ENCODE results near the gene MKKS.

MKKS gene

DNA sequence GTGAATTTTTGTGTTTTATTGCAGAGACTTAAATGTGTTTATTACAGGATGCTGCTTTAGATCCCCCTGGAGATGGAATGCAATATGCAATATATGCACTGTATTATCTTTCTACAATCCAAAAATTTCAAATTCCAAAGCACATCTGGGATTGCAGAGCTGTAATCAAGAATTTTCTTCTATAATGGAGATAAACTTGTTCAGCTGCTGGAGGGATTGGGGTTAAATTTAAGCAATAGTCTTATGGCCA lies 66.4 kb downstream of the MKKS start:
- no peak for DNase-seq

DNA sequence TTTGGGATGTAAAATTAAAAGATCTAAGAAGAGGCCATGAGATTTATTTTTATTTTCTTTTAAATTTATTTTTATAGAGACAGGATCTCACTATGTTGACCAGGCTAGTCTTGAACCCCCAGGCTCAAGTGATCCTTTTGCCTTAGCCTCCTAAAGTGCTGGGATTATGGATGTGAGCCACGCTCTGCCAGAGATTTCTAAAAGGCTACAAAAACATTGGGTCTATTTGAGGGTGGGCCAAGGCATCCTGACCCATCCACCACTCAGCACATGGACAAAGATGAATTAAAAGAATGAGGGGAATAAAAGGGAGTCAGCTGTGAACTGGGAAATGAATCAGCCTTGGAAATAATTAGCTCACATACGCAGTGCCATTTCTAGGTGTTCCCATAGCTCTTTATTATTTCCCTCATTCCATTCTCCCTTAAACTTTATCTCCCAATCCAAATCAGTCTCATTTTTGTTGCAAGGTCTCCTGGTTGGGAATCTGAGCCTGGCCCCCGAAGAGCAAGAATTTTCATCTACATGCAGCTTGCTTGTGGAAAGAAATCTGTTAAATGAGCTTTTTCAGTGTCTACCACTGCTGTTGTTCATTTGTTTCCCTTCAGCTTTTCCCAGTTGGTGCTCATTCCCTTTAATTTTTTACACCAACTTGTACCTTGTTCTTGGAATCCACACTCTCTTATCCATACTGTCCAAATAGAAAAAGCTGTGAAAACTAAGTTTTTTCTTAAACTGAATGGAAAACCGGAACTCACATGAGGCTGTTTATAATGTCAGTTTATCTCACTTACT lies 66.9 kb downstream of the MKKS start:
- no peak for DNase-seq

DNA sequence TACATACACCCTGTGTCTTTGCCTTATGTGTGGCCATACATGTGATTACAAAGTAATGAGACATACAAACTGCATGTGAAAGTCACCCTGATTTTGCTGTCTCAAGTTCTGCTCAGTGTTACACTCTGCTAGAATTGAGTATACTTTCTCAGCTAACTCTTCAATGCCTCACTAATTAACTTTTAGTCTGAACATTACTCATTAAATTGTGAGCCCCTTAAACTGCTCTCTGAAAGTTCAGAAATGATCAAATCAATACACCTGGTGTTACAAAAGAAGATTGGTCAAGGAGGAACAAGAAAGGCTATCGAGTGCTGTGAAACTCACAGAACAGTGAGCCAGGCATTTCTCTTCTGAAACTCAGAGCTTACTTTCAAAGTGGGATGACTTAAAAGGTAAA lies 71.3 kb downstream of the MKKS start:
- no peak for DNase-seq

DNA sequence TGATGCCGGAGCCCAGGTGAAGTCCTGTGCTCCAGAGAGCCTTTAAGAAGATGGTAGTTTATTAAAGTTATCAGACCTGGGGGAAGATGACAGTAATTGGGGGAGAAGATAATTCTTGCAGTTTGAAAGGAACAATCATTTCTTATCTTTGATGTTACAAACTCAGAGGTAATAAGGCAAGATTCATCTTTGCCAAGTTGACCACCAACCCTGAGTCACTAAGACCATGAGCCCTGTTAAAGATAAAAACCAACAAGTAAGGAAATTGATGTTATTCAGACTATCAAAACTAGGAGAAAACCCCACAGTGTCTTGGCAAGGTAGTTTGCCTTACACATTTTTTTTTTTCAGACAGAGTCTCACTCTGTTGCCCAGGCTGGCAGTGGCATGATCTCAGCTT lies 73.1 kb downstream of the MKKS start:
- DNase-seq, result no peak

DNA sequence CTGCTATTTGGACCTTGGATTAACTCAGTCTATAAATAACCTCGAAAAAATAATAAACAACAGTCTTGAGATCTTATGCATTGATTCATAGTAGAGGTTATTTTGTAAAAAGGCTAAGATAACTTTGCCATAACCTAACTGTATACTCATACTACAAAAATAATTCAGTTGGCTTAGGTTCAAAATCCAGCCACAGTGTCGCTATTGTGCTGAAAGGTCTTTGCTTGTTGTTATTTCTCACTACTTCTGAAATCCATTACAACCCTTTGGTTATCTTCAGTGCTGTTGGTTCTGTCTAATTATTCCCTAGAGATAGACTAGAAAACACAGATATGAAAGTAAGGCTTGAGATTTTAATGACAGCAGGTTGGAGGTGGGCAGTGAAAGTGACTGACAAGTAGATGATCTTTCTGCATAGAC lies 74.4 kb downstream of the MKKS start:
- DNase-seq, result no peak

DNA sequence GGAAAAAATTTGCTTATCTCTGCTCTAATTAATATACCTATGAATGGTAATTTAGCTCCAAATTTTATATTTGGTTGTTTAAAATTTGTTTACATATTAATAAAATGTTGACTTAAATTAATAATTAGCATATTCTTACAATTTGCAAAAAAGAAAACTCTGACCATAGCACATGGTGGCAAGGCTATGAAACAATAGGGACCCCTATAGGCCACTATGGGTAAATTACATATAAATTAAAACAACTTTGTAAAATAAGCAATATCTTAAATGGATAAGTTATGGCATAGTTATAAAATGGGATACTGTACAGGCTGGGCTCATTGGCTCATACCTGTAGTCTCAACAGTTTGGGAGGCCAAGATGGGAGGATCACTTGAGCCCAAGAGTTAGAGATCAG lies 76.0 kb downstream of the MKKS start:
- DNase-seq, result no peak

DNA sequence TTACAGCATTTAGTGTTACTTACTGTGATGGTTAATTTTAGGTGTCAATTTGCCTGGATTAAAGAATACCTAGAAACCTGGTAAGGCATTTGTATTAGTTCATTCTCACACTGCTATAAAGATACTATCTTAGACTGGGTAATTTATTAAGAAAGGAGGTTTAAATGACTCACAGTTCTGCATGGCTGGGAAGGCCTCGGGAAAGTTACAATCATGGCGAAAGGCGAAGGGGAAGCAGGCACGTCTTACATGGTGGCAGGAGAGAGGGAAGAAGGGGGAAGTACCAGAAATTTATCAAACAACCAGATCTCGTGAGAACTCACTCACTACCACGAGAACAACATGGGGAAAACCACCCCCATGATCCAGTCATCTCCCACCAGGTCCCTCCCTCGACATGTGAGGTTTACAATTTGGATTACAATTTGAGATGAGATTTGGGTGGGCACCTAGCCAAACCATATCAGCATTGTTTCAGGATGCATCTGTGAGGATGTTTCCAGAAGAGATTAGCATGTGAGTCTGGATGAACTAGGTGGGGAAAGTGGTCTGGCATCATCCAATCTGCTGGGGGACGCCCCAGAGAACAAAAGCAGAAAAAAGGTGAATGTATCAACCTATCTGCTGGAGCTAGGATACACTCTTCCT lies 76.8 kb downstream of the MKKS start:
- no peak for DNase-seq

DNA sequence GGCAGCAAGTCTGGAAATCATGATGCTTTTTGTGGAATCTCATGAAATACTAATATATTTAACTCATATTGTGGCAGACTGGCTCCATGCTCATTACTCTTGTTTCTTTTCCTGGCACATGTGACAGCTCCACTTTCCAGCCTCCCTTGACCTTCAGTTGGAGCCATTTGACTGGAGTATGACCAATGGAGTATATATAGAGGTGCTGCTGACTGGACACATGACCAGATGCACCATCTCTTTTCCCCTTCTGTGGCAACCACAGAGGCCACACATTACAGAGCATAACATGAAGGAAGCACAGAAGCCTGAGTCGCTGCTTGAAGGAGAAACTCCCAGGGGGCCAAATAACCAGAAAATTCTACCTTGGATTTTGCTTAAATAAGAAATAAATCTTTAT lies 77.4 kb downstream of the MKKS start:
- DNase-seq, result no peak

DNA sequence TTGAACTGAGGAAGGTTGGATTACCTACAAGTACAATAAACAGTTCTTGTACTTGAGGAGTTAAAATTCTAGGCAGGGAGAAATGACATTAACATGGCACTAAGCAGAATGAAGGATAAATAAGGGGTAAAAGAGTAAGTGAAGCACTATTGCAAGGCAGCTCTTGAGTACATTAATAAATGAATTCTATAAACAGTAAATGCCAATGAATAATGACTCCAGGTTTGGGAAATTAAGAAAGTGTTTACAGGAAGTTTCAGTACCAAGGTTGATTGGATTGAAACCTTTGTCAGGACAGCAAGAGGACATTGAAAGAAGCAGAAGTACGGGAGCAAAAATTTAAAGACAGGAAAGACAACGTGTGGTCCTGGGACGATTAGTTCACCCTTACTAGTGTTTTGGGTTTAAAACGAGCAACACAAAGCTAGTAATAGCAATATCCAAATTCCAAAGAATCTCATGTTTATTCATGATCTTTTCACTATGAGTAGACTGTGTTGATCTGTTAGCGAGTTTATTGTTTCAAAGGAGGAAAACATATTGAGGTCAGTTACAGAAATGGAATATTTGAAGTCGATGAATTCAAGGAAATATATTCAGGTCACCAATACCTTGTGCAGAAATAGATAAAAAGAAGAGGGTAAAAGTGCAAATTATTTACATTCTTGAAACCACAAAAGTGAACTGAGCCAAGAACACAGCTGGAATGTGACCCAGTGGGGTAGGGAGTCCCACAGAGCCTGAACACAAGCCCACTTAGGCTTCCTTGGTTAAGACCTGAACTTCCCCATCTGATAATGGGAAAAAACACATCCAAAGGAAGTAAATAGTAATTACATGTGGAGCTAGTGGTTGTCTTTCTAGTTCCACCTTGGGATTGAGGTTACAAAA lies 80.8 kb downstream of the MKKS start:
- DNase-seq, result no peak
